Vagina (tissue), 2 donors: ENCODE results near the gene CCSER2. TPM values are rescaled to one million over a fixed set of nuclear protein-coding genes. Genes with fewer than 3 reads are reported as not detected.

Experiments
- DNase-seq, 2 donors: peaks; one replicate each; pipeline ENCODE4 v3.0.0-alpha.2; 2017; ENCODE audit errors: extremely low spot score in 2 of 2
- H3K27ac ChIP-seq: fragments of 200-600 bp; sonication (generic); one replicate; pipeline ENCODE4 v1.5.1; 2019
- H3K27me3 ChIP-seq: fragments of 200-600 bp; sonication (generic); one replicate; pipeline ENCODE4 v1.5.1; 2019
- H3K36me3 ChIP-seq, 2 donors: fragments of 200-600 bp; sonication (generic); one replicate each; pipeline ENCODE4 v1.5.1; 2017 to 2019
- H3K4me1 ChIP-seq: fragments of 200-600 bp; sonication (generic); one replicate; pipeline ENCODE4 v1.5.1; 2019
- H3K4me3 ChIP-seq, 2 donors: fragments of 200-600 bp; sonication (generic); 1 replicate in 1 of 2; 2 replicates in 1 of 2; pipeline ENCODE4 v1.5.1; 2016 to 2019
- H3K9me3 ChIP-seq: fragments of 200-600 bp; sonication (generic); one replicate; pipeline ENCODE4 v1.5.1; 2019
- CTCF ChIP-seq, 3 experiments: fragments of 450-650 bp in 2 of 3; fragments of 200-600 bp in 1 of 3; sonication (generic) in 1 of 3; IDR thresholded peaks; one replicate each; pipeline ENCODE4 v1.5.1; 2017 to 2019; ENCODE audit warnings: antibody characterized with exemption in 3 of 3, mild to moderate bottlenecking in 2 of 3, moderate library complexity in 2 of 3
- POLR2A ChIP-seq, 2 donors: fragments of 450-650 bp; IDR thresholded peaks; one replicate each; pipeline ENCODE4 v1.6.1; 2017; ENCODE audit warnings: antibody characterized with exemption in 2 of 2, mild to moderate bottlenecking in 2 of 2, moderate library complexity in 2 of 2
- POLR2AphosphoS5 ChIP-seq, 2 donors: sonication (generic); formaldehyde crosslinking; IDR thresholded peaks; one replicate each; pipeline ENCODE4 v1.9.0; 2017; ENCODE audit warnings: antibody characterized with exemption in 2 of 2, mild to moderate bottlenecking in 2 of 2, low read depth in 1 of 2; ENCODE audit not compliant: insufficient read depth in 1 of 2
- intact Hi-C: fragments of 100-400 bp; cut with DNase I; formaldehyde crosslinking; loops from one replicate; pipeline ENCODE4 v1.15.1; 2023
- total RNA-seq: library from RNA; depleted of rRNA; stranded (reverse); fragments of >200 nt; gene quantifications from one replicate; pipeline ENCODE4 v1.2.3, GENCODE V29; 2016

Gene CCSER2
- total RNA-seq, 1 donor from 2014 or later: 62.1 TPM

GRCh38 chr10:84452003-84452402 is 123.6 kb downstream of the CCSER2 start:
- Histone ChIP-seq H3K9me3 (no peaks in the 10 kb centered on the region), H3K4me1 (no peaks in the 10 kb centered on the region), H3K4me3 (no peak overlapping the region), H3K36me3 (no peaks in the 10 kb centered on the region), H3K27ac (no peak overlapping the region), H3K27me3 (no peaks in the 10 kb centered on the region)
- TF ChIP-seq POLR2AphosphoS5 (IDR thresholded peaks at IDR 0.05; ENCODE audit: insufficient read depth in 1 of 2, low read depth in 1 of 2) (no peak), POLR2A (IDR thresholded peaks at IDR 0.05) (no peak), CTCF (IDR thresholded peaks at IDR 0.05) (no peak)
- no peak for DNase-seq
- intact Hi-C loops: no loop called here

GRCh38 chr10:84453303-84453702 is 124.9 kb downstream of the CCSER2 start:
- intact Hi-C loops: no loop called here
- H3K9me3 ChIP-seq: no peaks in the 10 kb centered on the region
- no peaks in the 10 kb centered on the region for H3K4me1 ChIP-seq
- H3K27ac ChIP-seq: no peak overlapping the region
- H3K36me3 ChIP-seq: no peaks in the 10 kb centered on the region
- no peak for TF ChIP-seq POLR2AphosphoS5 (IDR thresholded peaks at IDR 0.05; ENCODE audit: insufficient read depth in 1 of 2, low read depth in 1 of 2)
- no peak for TF ChIP-seq POLR2A (IDR thresholded peaks at IDR 0.05)
- TF ChIP-seq CTCF (IDR thresholded peaks at IDR 0.05): no peak
- no peak overlapping the region for H3K4me3 ChIP-seq
- no peaks in the 10 kb centered on the region for H3K27me3 ChIP-seq
- DNase-seq: no peak

GRCh38 chr10:84456126-84456525 is 127.7 kb downstream of the CCSER2 start:
- Histone ChIP-seq H3K4me1 (no peaks in the 10 kb centered on the region), H3K9me3 (no peaks in the 10 kb centered on the region), H3K27ac (no peak overlapping the region), H3K4me3 (no peak overlapping the region), H3K27me3 (no peaks in the 10 kb centered on the region), H3K36me3 (peaks cover 0 to 6% of the 10 kb centered on the region in 2 donors)
- intact Hi-C loops: no loop called here
- DNase-seq: no peak
- TF ChIP-seq CTCF (IDR thresholded peaks at IDR 0.05): no peak
- TF ChIP-seq POLR2AphosphoS5 (IDR thresholded peaks at IDR 0.05; ENCODE audit: insufficient read depth in 1 of 2, low read depth in 1 of 2): no peak

- Histone ChIP-seq H3K27ac (no peak overlapping the region), H3K4me1 (no peaks in the 10 kb centered on the region), H3K36me3 (peaks cover 0 to 6% of the 10 kb centered on the region in 2 donors), H3K9me3 (no peaks in the 10 kb centered on the region), H3K27me3 (no peaks in the 10 kb centered on the region), H3K4me3 (no peak overlapping the region)
- intact Hi-C loops: no loop called here
- DNase-seq: no peak
- TF ChIP-seq CTCF (IDR thresholded peaks at IDR 0.05): no peak
- TF ChIP-seq POLR2AphosphoS5 (IDR thresholded peaks at IDR 0.05; ENCODE audit: insufficient read depth in 1 of 2, low read depth in 1 of 2): no peak
- TF ChIP-seq POLR2A (IDR thresholded peaks at IDR 0.05): no peak
Measured at GRCh38 chr10:84460520-84460919, 132.1 kb downstream of the CCSER2 start.

GRCh38 chr10:84469470-84469869 is 141.1 kb downstream of the CCSER2 start:
- Histone ChIP-seq H3K4me3 (no peak overlapping the region), H3K9me3 (no peaks in the 10 kb centered on the region), H3K36me3 (no peaks in the 10 kb centered on the region), H3K4me1 (no peaks in the 10 kb centered on the region), H3K27ac (no peak overlapping the region), H3K27me3 (no peaks in the 10 kb centered on the region)
- no peak for DNase-seq
- TF ChIP-seq POLR2AphosphoS5 (IDR thresholded peaks at IDR 0.05; ENCODE audit: insufficient read depth in 1 of 2, low read depth in 1 of 2): no peak
- no peak for TF ChIP-seq CTCF (IDR thresholded peaks at IDR 0.05)
- TF ChIP-seq POLR2A (IDR thresholded peaks at IDR 0.05): no peak
- intact Hi-C loops: no loop called here
